ENCODE results near the gene CASKIN1.
"Not testable (repeated sequence)": the region's sequence is repeated elsewhere in the genome, so short reads cannot be mapped to it uniquely, and the experiment has no call there.

Gene CASKIN1

GRCh38 chr16:2145843-2146242, 50.6 kb downstream of the CASKIN1 start:
- H3K4me3 Mint-ChIP-seq = no peak overlapping the region
- peaks cover 15% of the 10 kb centered on the region for H3K4me1 Mint-ChIP-seq
- H3K27ac Mint-ChIP-seq = no peak overlapping the region
- no peak for DNase-seq (ENCODE audit: low spot score in 2 of 2)
- H3K9me3 Mint-ChIP-seq = no peaks in the 10 kb centered on the region
- peaks cover 11% of the 10 kb centered on the region for H3K36me3 Mint-ChIP-seq
- ATAC-seq = no peak

GRCh38 chr16:2143878-2144485, 52.4 kb downstream of the CASKIN1 start:
- Mint-ChIP-seq H3K27ac (no peak overlapping the region), H3K36me3 (no peaks in the 10 kb centered on the region), H3K9me3 (no peaks in the 10 kb centered on the region), H3K4me1 (peaks cover 6% of the 10 kb centered on the region), H3K4me3 (no peak overlapping the region)
- ATAC-seq = no peak
- no peak for DNase-seq (ENCODE audit: low spot score in 2 of 2)

GRCh38 chr16:2142942-2143877, 53.2 kb downstream of the CASKIN1 start:
- Mint-ChIP-seq H3K36me3 (no peaks in the 10 kb centered on the region), H3K9me3 (no peaks in the 10 kb centered on the region), H3K4me3 (no peak overlapping the region), H3K4me1 (peaks cover 6% of the 10 kb centered on the region), H3K27ac (no peak overlapping the region)
- ATAC-seq (peak; percentile 60), DNase-seq (ENCODE audit: low spot score in 2 of 2) (no peak)

- ATAC-seq (peak; percentile 80), DNase-seq (ENCODE audit: low spot score in 2 of 2) (peak; percentile 99 to 100)
- Mint-ChIP-seq H3K4me1 (peaks cover 14% of the 10 kb centered on the region), H3K27ac (peak within 1 kb of the TSS; percentile 95), H3K4me3 (peak within 1 kb of the TSS; percentile 91)
- H3K36me3 Mint-ChIP-seq, H3K9me3 Mint-ChIP-seq: not testable (repeated sequence)
Measured at GRCh38 chr16:2135770-2136490, 60.5 kb downstream of the CASKIN1 start, which contains the start of gene PKD1. Gene PKD1 (minus strand): TSS chr16:2135898. CDS start chr16:2135689, 209 bp downstream.

- H3K9me3 Mint-ChIP-seq; DNase-seq (ENCODE audit: low spot score in 2 of 2); H3K27ac Mint-ChIP-seq; ATAC-seq; H3K4me1 Mint-ChIP-seq; H3K36me3 Mint-ChIP-seq: not testable (repeated sequence)
- H3K4me3 Mint-ChIP-seq = peak overlapping the region; percentile 69
Measured at GRCh38 chr16:2135071-2135470, 61.3 kb downstream of the CASKIN1 start.

- not testable (repeated sequence) for DNase-seq (ENCODE audit: low spot score in 2 of 2); H3K4me1 Mint-ChIP-seq; H3K36me3 Mint-ChIP-seq; ATAC-seq; H3K4me3 Mint-ChIP-seq; H3K27ac Mint-ChIP-seq; H3K9me3 Mint-ChIP-seq
Measured at GRCh38 chr16:2133797-2134196, 62.6 kb downstream of the CASKIN1 start.

- ATAC-seq; H3K4me3 Mint-ChIP-seq; H3K36me3 Mint-ChIP-seq; H3K9me3 Mint-ChIP-seq; H3K27ac Mint-ChIP-seq; DNase-seq (ENCODE audit: low spot score in 2 of 2): not testable (repeated sequence)
- peaks cover 13% of the 10 kb centered on the region for H3K4me1 Mint-ChIP-seq
Measured at GRCh38 chr16:2129890-2130447, 66.4 kb downstream of the CASKIN1 start.

GRCh38 chr16:2129251-2129650, 67.2 kb downstream of the CASKIN1 start:
- H3K36me3 Mint-ChIP-seq; ATAC-seq; DNase-seq (ENCODE audit: low spot score in 2 of 2); H3K27ac Mint-ChIP-seq; H3K9me3 Mint-ChIP-seq: not testable (repeated sequence)
- H3K4me1 Mint-ChIP-seq = peaks cover 13% of the 10 kb centered on the region
- H3K4me3 Mint-ChIP-seq = peak overlapping the region; percentile 70

GRCh38 chr16:2127630-2128280, 68.7 kb downstream of the CASKIN1 start:
- H3K36me3 Mint-ChIP-seq; H3K9me3 Mint-ChIP-seq; DNase-seq (ENCODE audit: low spot score in 2 of 2): not testable (repeated sequence)
- peak; percentile 2 for ATAC-seq
- peak overlapping the region; percentile 70 for H3K4me3 Mint-ChIP-seq
- peak overlapping the region; percentile 88 for H3K27ac Mint-ChIP-seq
- H3K4me1 Mint-ChIP-seq = peaks cover 13% of the 10 kb centered on the region

Measured in stimulated activated effector memory CD8-positive, alpha-beta T cell treated with anti-CD3 and anti-CD28 coated beads, Interleukin-12 subunit alpha, Interleukin-12 subunit beta, amount 100 ng/mL, for 72 hours (primary cell).